NCI-H187 (cell line): ENCODE data around the gene STXBP6.

Source experiments
- DNase-seq, 2 experiments: peaks; one replicate each; lab custom pipeline; 2025; lab: John Stamatoyannopoulos, UW

Gene STXBP6

GRCh38 chr14:24885410-24885913 lies 164.5 kb downstream of the STXBP6 start:
- no peak for DNase-seq

GRCh38 chr14:24883576-24883975 lies 166.4 kb downstream of the STXBP6 start:
- DNase-seq: no peak

- DNase-seq: no peak
These were observed 168.6 kb downstream of the STXBP6 start for GRCh38 chr14:24881116-24881893.

GRCh38 chr14:24880689-24881088 lies 169.3 kb downstream of the STXBP6 start:
- DNase-seq: no peak

GRCh38 chr14:24879661-24880386 lies 170.1 kb downstream of the STXBP6 start:
- no peak for DNase-seq

- DNase-seq: no peak
These were observed 173.0 kb downstream of the STXBP6 start for GRCh38 chr14:24876996-24877395.

- no peak for DNase-seq
These were observed 173.7 kb downstream of the STXBP6 start for GRCh38 chr14:24875991-24876878.

- no peak for DNase-seq
These were observed 174.6 kb downstream of the STXBP6 start for GRCh38 chr14:24875203-24875838.

GRCh38 chr14:24874514-24875202 lies 175.3 kb downstream of the STXBP6 start:
- DNase-seq: no peak

- no peak for DNase-seq
These were observed 176.4 kb downstream of the STXBP6 start for GRCh38 chr14:24873551-24873950.

- DNase-seq: no peak
These were observed 178.8 kb downstream of the STXBP6 start for GRCh38 chr14:24870949-24871701.

GRCh38 chr14:24868389-24868788 lies 181.6 kb downstream of the STXBP6 start:
- no peak for DNase-seq

GRCh38 chr14:24866067-24866639 lies 183.8 kb downstream of the STXBP6 start:
- no peak for DNase-seq

- DNase-seq: no peak
These were observed 185.8 kb downstream of the STXBP6 start for GRCh38 chr14:24863968-24864684.

- DNase-seq: no peak
These were observed 188.8 kb downstream of the STXBP6 start for GRCh38 chr14:24861083-24861630.

GRCh38 chr14:24859559-24859958 lies 190.4 kb downstream of the STXBP6 start:
- no peak for DNase-seq

- no peak for DNase-seq
These were observed 191.3 kb downstream of the STXBP6 start for GRCh38 chr14:24858684-24859083.

GRCh38 chr14:24858052-24858451 lies 191.9 kb downstream of the STXBP6 start:
- DNase-seq: no peak

GRCh38 chr14:24857277-24857676 lies 192.7 kb downstream of the STXBP6 start:
- DNase-seq: no peak
